HG03175 (cell line): ENCODE data around the gene CDK11B.
"Not testable (repeated sequence)": the region's sequence is repeated elsewhere in the genome, so short reads cannot be mapped to it uniquely, and the experiment has no call there.

ENCODE experiments used
- ATAC-seq: cut with Tn5 transposase; IDR thresholded peaks from one replicate; pipeline ENCODE4 v1.9.1; 2021; ENCODE audit warnings: mild to moderate bottlenecking, moderate library complexity; ENCODE audit not compliant: unreplicated experiment

Gene CDK11B

GRCh38 chr1:1658583-1659549 lies at the start of gene CDK11B:
CDK11B (minus strand) TSS chr1:1659004; CDS start chr1:1657485, 1,519 bp downstream.
- ATAC-seq, result peak; percentile 86

- ATAC-seq, result not testable (repeated sequence)
Measured at GRCh38 chr1:1707897-1708296, 49.1 kb upstream of the CDK11B start.

GRCh38 chr1:1707241-1707640 lies 48.4 kb upstream of the CDK11B start:
- ATAC-seq, result not testable (repeated sequence)

GRCh38 chr1:1705623-1706022 lies 46.8 kb upstream of the CDK11B start:
- not testable (repeated sequence) for ATAC-seq

GRCh38 chr1:1704284-1704957 lies 45.6 kb upstream of the CDK11B start:
- ATAC-seq, result not testable (repeated sequence)

- no peak for ATAC-seq
Measured at GRCh38 chr1:1703796-1704195, 45.0 kb upstream of the CDK11B start.

- ATAC-seq, result not testable (repeated sequence)
Measured at GRCh38 chr1:1702506-1702905, 43.7 kb upstream of the CDK11B start.

- not testable (repeated sequence) for ATAC-seq
Measured at GRCh38 chr1:1700557-1700956, 41.8 kb upstream of the CDK11B start.

- not testable (repeated sequence) for ATAC-seq
Measured at GRCh38 chr1:1700067-1700466, 41.3 kb upstream of the CDK11B start.

- not testable (repeated sequence) for ATAC-seq
Measured at GRCh38 chr1:1699061-1699460, 40.3 kb upstream of the CDK11B start.

GRCh38 chr1:1697358-1698183 lies 38.8 kb upstream of the CDK11B start:
- ATAC-seq, result not testable (repeated sequence)

GRCh38 chr1:1696431-1697357 lies 37.9 kb upstream of the CDK11B start:
- not testable (repeated sequence) for ATAC-seq

GRCh38 chr1:1692714-1693647 lies 34.2 kb upstream of the CDK11B start, which contains the start of gene SLC35E2B:
SLC35E2B (minus strand) TSS chr1:1692795; CDS start chr1:1676699, 16,096 bp downstream.
- ATAC-seq, result peak; percentile 77

GRCh38 chr1:1692324-1692713 lies 33.5 kb upstream of the CDK11B start:
- ATAC-seq, result peak; percentile 37

GRCh38 chr1:1691443-1691842 lies 32.6 kb upstream of the CDK11B start:
- not testable (repeated sequence) for ATAC-seq

- ATAC-seq, result not testable (repeated sequence)
Measured at GRCh38 chr1:1689526-1689925, 30.7 kb upstream of the CDK11B start.

- ATAC-seq, result no peak
Measured at GRCh38 chr1:1687846-1688245, 29.0 kb upstream of the CDK11B start.

GRCh38 chr1:1684031-1684681 lies 25.4 kb upstream of the CDK11B start:
- no peak for ATAC-seq
